CD4-positive, CD25-positive, alpha-beta regulatory T cell (primary cell): Measurements from ENCODE around the gene IL22RA2. TPM values are rescaled to one million over a fixed set of nuclear protein-coding genes. Genes with fewer than 3 reads are reported as not detected.

Source experiments
- ATAC-seq, 2 donors: fragments of 150-1000 bp; cut with Tn5 transposase; one replicate each; pipeline ENCODE4 v1.10.0; 2021; ENCODE audit warnings: low read depth in 2 of 2, moderate number of reproducible peaks in 2 of 2, moderate library complexity in 1 of 2
- DNase-seq, 3 donors: peaks; one replicate each; pipeline versions ENCODE4 v3.0.0 to v3.0.0-alpha.2; 2012 to 2022; ENCODE audit warnings: mixed read lengths in 1 of 3
- H3K27ac ChIP-seq: one replicate; pipeline ENCODE4 v1.7.0; 2013; ENCODE audit warnings: mild to moderate bottlenecking, low read length; ENCODE audit not compliant: insufficient read depth, poor library complexity, severe bottlenecking
- H3K27me3 ChIP-seq: one replicate; pipeline ENCODE4 v1.7.0; 2013; ENCODE audit warnings: low read length; ENCODE audit not compliant: control insufficient read depth, insufficient read depth
- H3K36me3 ChIP-seq: one replicate; pipeline ENCODE4 v1.7.0; 2013; ENCODE audit warnings: mild to moderate bottlenecking, low read length, moderate library complexity; ENCODE audit not compliant: control insufficient read depth, insufficient read depth
- H3K4me1 ChIP-seq: 2 replicates; pipeline ENCODE4 v1.7.0; 2013; ENCODE audit warnings: mild to moderate bottlenecking, low read length; ENCODE audit not compliant: insufficient read depth, control insufficient read depth, poor library complexity, severe bottlenecking
- H3K4me3 ChIP-seq: one replicate; pipeline ENCODE4 v1.7.0; 2013; ENCODE audit warnings: low read depth, mild to moderate bottlenecking, low read length, moderate library complexity
- H3K9me3 ChIP-seq, 2 experiments: 1 replicate in 1 of 2; 2 replicates in 1 of 2; pipeline ENCODE4 v1.7.0; 2013; ENCODE audit warnings: low read length in 2 of 2, mild to moderate bottlenecking in 1 of 2, moderate library complexity in 1 of 2; ENCODE audit not compliant: control insufficient read depth in 2 of 2
- H3K27ac Mint-ChIP-seq, 3 donors: one replicate each; pipeline ENCODE4 v1.8.0; 2020 to 2022; ENCODE audit warnings: mild to moderate bottlenecking in 3 of 3, mixed read lengths in 3 of 3, moderate library complexity in 2 of 3
- H3K27me3 Mint-ChIP-seq: one replicate; pipeline ENCODE4 v1.8.0; 2022; ENCODE audit warnings: mild to moderate bottlenecking, mixed read lengths
- H3K36me3 Mint-ChIP-seq: one replicate; pipeline ENCODE4 v1.8.0; 2020; ENCODE audit warnings: mixed read lengths
- H3K4me1 Mint-ChIP-seq, 4 donors: one replicate each; pipeline ENCODE4 v1.8.0; 2020 to 2022; ENCODE audit warnings: mixed read lengths in 4 of 4, mild to moderate bottlenecking in 1 of 4
- H3K4me3 Mint-ChIP-seq, 4 donors: one replicate each; pipeline ENCODE4 v1.8.0; 2020 to 2022; ENCODE audit warnings: mild to moderate bottlenecking in 4 of 4, mixed read lengths in 4 of 4, moderate library complexity in 3 of 4
- H3K9me3 Mint-ChIP-seq, 7 donors: one replicate each; pipeline ENCODE4 v1.8.0; 2020 to 2022; ENCODE audit warnings: mixed read lengths in 7 of 7, mild to moderate bottlenecking in 3 of 7, moderate library complexity in 2 of 7
- polyA plus RNA-seq, 4 donors: library from polyadenylated mRNA; unstranded; fragments of 300-500 nt; fragmentation: Illumina TruSeq; gene quantifications; one replicate each; pipeline ENCODE4 v1.2.3, GENCODE V29; 2021
- total RNA-seq: library from RNA; stranded (reverse); gene quantifications from one replicate; pipeline ENCODE4 v1.2.3, GENCODE V29; 2022

Gene IL22RA2
- total and polyA plus RNA-seq, 5 donors from 2014 or later = not detected

- DNase-seq (no peak), ATAC-seq (no peak)
- Mint-ChIP-seq H3K4me3 (no peak overlapping the region), H3K4me1 (peaks cover 0 to 1% (median 0%) of the 10 kb centered on the region in 4 donors), H3K27me3 (peaks cover 9% of the 10 kb centered on the region), H3K27ac (no peak overlapping the region), H3K9me3 (peaks cover 0 to 3% (median 0%) of the 10 kb centered on the region in 7 donors), H3K36me3 (no peaks in the 10 kb centered on the region)
- no peaks in the 10 kb centered on the region for H3K9me3 ChIP-seq
- no peaks in the 10 kb centered on the region for H3K27me3 ChIP-seq
- no peaks in the 10 kb centered on the region for H3K4me1 ChIP-seq
- no peak overlapping the region for H3K27ac ChIP-seq
- H3K36me3 ChIP-seq = no peaks in the 10 kb centered on the region
- H3K4me3 ChIP-seq = no peak overlapping the region
Measured at GRCh38 chr6:137171824-137172733, 1.4 kb downstream of the IL22RA2 start.

DNA sequence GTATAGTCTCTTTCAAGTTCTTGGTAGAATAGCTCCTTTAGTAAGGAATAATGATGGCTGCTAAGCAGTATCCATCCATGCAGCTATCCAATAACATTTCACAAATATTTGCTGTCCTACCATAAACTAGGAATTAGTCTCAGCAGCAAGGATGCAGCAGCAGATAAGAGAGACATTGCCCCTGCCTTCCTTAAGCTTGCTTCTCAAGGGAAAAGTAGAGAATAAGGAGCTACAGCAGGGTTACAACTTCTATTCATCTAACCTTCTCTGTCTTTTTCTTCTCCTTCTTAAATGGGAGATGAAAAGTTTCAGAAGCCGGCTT is 2.4 kb downstream of the IL22RA2 start:
- H3K4me1 Mint-ChIP-seq = peaks cover 0 to 5% (median 0%) of the 10 kb centered on the region in 4 donors
- DNase-seq = no peak
- H3K9me3 Mint-ChIP-seq = peaks cover 0 to 4% (median 0%) of the 10 kb centered on the region in 7 donors
- no peaks in the 10 kb centered on the region for H3K27me3 ChIP-seq
- H3K4me3 Mint-ChIP-seq = no peak overlapping the region
- peaks cover 9% of the 10 kb centered on the region for H3K27me3 Mint-ChIP-seq
- H3K27ac Mint-ChIP-seq = no peak overlapping the region
- no peaks in the 10 kb centered on the region for H3K4me1 ChIP-seq
- no peak for ATAC-seq
- no peaks in the 10 kb centered on the region for H3K36me3 Mint-ChIP-seq
- no peak overlapping the region for H3K4me3 ChIP-seq
- H3K9me3 ChIP-seq = no peaks in the 10 kb centered on the region
- no peaks in the 10 kb centered on the region for H3K36me3 ChIP-seq
- H3K27ac ChIP-seq = no peak overlapping the region

DNA sequence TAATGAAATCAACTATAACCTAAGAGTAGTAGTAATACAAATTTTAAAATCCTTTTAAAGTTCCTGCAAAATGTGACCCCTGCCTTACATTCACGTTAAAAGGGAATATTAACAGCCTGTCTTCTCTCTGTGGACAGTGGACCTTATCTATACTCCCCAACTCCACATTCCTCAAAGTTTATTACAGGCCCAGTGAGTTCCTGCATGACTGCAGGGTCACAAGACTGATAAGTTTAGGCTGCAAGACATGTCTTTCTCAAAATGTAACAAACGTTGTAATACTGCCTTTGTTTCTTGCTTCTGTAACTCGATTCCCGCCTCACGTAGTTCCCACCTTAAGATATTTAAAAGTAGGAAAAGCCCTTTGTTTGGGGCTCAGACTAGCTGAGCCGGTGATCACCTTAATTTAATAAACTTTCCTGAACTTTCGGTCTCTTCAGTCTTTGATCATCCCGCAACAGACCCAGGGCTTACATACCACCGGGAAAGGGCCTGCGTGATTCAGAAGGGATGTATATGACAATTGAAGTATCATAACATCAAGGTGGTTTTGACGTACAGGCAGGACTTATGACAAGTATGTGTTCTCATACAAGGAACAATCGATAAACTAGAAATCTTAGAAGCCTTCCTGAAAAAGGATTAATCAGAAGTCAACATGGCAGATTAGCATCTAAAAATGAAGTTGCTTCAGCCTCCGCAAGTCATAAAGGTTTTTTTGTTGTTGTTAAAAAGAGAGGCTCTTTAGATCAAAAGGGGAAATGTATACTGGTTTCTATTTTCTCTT is 3.0 kb downstream of the IL22RA2 start:
- H3K9me3 ChIP-seq = no peaks in the 10 kb centered on the region
- Mint-ChIP-seq H3K4me1 (peaks cover 0 to 5% (median under 1%) of the 10 kb centered on the region in 4 donors), H3K27me3 (peaks cover 4% of the 10 kb centered on the region), H3K36me3 (no peaks in the 10 kb centered on the region), H3K4me3 (no peak overlapping the region), H3K27ac (no peak overlapping the region), H3K9me3 (peaks cover 0 to 4% (median 0%) of the 10 kb centered on the region in 7 donors)
- no peak for ATAC-seq
- DNase-seq = no peak
- no peaks in the 10 kb centered on the region for H3K36me3 ChIP-seq
- no peak overlapping the region for H3K27ac ChIP-seq
- H3K27me3 ChIP-seq = no peaks in the 10 kb centered on the region
- H3K4me1 ChIP-seq = no peaks in the 10 kb centered on the region
- H3K4me3 ChIP-seq = no peak overlapping the region

- Mint-ChIP-seq H3K4me3 (no peak overlapping the region), H3K27ac (no peak overlapping the region), H3K27me3 (peaks cover 4% of the 10 kb centered on the region), H3K36me3 (no peaks in the 10 kb centered on the region), H3K4me1 (peaks cover 0 to 9% (median 4%) of the 10 kb centered on the region in 4 donors), H3K9me3 (peaks cover 0 to 4% (median 0%) of the 10 kb centered on the region in 7 donors)
- ATAC-seq = no peak
- Histone ChIP-seq H3K4me1 (no peaks in the 10 kb centered on the region), H3K9me3 (no peaks in the 10 kb centered on the region), H3K27ac (no peak overlapping the region), H3K27me3 (no peaks in the 10 kb centered on the region), H3K36me3 (no peaks in the 10 kb centered on the region), H3K4me3 (no peak overlapping the region)
- DNase-seq = no peak
Measured at GRCh38 chr6:137167702-137168377, 5.6 kb downstream of the IL22RA2 start.

GRCh38 chr6:137166247-137167098 is 7.0 kb downstream of the IL22RA2 start:
- Mint-ChIP-seq H3K27me3 (peaks cover 10% of the 10 kb centered on the region), H3K36me3 (no peaks in the 10 kb centered on the region), H3K4me1 (peaks cover 0 to 9% (median 4%) of the 10 kb centered on the region in 4 donors), H3K4me3 (no peak overlapping the region), H3K27ac (no peak overlapping the region), H3K9me3 (peaks cover 0 to 4% (median 0%) of the 10 kb centered on the region in 7 donors)
- Histone ChIP-seq H3K27me3 (no peaks in the 10 kb centered on the region), H3K9me3 (no peaks in the 10 kb centered on the region), H3K4me1 (no peaks in the 10 kb centered on the region), H3K36me3 (no peaks in the 10 kb centered on the region), H3K4me3 (no peak overlapping the region), H3K27ac (no peak overlapping the region)
- ATAC-seq (no peak), DNase-seq (no peak)

DNA sequence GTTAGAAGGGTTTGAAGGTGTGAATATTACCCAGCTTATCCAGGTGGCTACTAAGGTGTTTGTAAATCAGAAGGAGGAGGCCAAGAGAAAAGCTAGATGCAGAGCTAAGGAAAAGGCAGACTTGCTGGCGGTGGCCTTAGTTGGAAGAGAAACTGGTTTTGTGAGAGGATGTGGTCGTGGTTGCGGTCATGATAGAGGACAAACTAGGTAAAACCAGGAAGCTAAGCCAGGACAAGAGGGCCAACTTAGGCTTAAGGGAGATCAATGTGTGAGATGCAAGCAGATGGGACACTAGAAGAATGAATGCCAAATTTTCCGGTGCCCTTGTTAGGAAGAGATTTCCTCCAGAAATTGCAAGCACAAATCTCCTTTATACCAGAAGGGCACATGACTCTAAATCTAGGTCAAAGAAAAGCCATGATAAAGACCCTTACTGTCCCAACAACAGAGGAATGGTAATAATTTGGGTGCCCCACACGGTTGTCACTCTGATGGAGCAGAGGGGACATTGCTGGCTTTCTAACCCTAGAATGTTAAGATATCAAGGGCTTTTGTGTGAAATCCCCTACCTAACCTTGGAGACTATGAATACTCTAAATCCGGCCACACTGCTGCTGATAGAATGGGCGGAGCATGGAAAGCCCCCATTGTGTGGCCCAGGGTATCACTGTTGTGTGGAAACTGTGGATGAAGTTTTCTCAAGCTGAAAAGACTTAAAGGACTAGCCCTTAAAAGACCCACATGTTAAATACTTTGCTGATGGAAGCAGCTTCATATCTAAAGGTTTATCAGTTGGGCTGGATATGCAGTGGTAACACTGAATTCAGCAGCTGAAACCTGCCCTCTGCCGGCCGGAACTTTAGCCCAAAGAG is 7.8 kb downstream of the IL22RA2 start:
- H3K27me3 Mint-ChIP-seq = peaks cover 15% of the 10 kb centered on the region
- ATAC-seq (no peak), DNase-seq (peak in 1 of 3 donors; percentile 26)
- H3K27ac Mint-ChIP-seq = peak overlapping the region in 1 of 3 donors; percentile 38
- H3K4me1 ChIP-seq = no peaks in the 10 kb centered on the region
- H3K4me3 ChIP-seq = no peak overlapping the region
- peaks cover 0 to 4% (median 0%) of the 10 kb centered on the region in 7 donors for H3K9me3 Mint-ChIP-seq
- no peaks in the 10 kb centered on the region for H3K27me3 ChIP-seq
- H3K36me3 Mint-ChIP-seq = no peaks in the 10 kb centered on the region
- H3K4me1 Mint-ChIP-seq = peaks cover 0 to 9% (median 4%) of the 10 kb centered on the region in 4 donors
- H3K27ac ChIP-seq = no peak overlapping the region
- no peaks in the 10 kb centered on the region for H3K36me3 ChIP-seq
- no peak overlapping the region for H3K4me3 Mint-ChIP-seq
- no peaks in the 10 kb centered on the region for H3K9me3 ChIP-seq
